ENCODE results near the gene GALNT16.

GRCh38 chr14:69266572-69267345 lies 6.8 kb downstream of the GALNT16 start:
- no peak for TF ChIP-seq CTCF (IDR thresholded peaks at IDR 0.05)
- no peak for TF ChIP-seq POLR2A (IDR thresholded peaks at IDR 0.05)

Measured in heart left ventricle (tissue), 13 donors.